NCI-H2029 (cell line): ENCODE measurements around the gene MALRD1.
"Not testable (repeated sequence)": the region's sequence is repeated elsewhere in the genome, so short reads cannot be mapped to it uniquely, and the experiment has no call there.

Experiments used
- DNase-seq: peaks from one replicate; lab custom pipeline; 2025; lab: John Stamatoyannopoulos, UW

The MALRD1 gene

DNA sequence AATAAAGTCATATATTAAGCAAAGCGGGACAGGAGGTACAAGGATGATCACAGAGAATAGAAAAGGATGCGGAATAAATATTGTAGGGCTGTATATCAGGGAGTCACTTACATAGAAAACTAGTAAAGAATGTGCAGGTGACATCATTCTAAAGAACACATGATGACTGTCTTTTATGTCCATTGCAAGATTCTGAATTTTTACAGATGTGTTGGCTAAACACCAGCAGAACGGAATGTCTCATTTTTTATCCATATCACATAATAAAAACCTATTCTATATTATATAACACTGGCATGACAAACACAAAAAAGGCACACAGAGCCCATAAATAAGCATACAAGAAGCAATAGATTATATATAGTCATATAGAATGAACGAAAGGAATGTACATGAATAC is 448.4 kb downstream of the MALRD1 start:
- no peak for DNase-seq

DNA sequence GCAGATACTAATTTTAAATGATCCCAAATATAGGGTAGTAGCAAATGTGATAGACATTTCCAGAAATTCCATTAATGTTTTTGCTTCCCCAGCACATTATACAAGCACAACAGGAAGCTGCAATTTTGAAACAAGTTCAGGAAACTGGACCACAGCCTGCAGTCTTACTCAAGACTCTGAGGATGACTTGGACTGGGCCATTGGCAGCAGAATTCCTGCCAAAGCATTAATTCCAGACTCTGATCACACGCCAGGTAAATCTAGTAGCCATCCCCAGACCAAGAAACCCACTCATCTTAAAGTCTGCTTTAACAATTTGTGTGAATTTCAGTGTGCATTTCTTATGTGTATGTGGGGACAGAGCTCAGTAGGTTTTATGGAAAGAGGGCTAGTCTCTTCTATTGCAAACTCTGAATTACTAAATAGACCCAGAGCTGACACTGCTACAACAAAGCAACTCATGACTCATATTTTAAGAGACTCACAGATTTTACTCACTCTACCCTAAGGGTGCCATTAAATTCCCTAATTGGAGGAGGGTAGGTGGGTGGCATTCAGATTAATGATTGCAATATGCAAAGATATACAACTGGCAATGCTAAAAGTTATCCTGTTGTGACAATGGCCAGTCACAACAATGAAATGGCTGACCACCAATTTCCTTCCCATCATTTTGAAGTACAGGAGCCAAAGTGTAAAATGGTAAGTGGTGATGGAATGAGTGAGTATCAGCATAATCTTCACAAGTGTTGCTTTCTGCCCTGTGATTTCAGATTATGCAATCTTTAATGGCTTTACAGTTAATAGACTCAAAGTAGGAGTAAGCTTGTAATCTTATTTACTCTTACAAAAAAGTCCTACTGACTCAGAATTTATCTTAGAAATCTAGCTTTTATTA is 450.0 kb downstream of the MALRD1 start:
- no peak for DNase-seq

DNA sequence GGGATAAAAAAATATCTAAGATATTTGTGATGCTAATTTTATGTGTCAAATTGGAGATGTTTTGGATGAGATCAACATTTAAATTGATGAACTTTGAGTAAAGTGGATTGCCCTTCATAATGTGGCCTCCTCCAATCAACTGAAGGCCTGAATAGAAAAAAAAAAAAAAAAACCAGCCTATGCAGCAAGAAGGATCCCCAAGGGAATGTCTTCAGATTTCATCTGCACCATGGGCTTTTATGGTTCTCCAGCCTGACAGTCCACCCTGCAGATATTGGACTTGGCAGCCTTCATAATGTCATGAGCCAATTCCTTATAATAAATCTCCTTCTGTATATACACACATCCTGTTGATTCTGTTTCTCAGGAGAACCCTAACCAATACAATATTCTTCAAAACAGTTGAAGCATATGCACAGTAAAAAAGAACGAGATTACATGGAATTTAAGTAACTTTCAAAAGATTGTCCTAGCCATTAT is 450.7 kb downstream of the MALRD1 start:
- DNase-seq, result no peak

- no peak for DNase-seq
Observed at GRCh38 chr10:19500959-19501358, 452.4 kb downstream of the MALRD1 start.

DNA sequence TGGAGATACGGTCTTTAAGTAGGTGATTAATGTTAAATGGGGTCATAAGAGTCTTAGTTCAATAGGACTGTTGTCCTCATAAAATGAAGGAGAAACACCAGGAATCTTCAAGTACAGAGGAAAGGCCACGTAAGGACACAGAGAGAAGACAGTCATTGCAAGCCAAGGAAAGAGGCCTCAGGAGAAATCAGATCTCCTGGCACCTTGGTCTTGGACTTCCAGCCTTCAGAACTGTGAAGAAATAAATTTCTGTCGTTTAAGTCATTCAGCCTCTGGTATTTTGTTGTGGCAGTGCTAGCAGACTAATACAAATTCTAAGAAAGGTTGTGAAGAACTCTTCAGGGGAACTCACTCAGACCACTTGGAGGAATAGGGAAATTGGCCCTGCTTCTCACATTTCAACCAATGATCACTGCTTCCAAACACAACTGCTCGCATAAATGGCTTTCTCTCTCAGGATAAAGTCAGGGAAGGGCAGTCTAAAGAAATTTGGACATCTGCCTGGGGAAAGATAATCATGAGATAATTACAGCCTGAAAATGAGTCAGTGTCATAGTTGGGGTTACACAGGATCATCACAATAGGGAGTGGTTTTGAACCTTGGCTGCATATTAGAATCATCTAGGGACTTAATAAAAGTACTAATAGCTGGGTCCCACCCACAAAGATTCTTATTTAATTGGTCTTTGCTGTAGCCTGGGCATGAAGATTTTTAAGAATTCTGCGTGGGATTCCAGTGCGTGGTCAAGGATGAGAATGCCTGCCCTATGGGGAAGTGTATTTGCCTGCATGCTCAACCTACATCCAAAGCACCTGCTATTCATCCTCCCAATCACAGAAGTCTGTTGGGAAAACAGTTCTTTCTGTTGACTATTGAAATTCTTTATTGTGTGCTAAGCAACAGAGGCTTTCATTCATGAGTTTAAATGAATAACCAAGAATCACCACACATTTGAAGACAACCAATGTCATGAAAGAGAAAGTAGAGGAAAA is 457.0 kb downstream of the MALRD1 start:
- no peak for DNase-seq

DNA sequence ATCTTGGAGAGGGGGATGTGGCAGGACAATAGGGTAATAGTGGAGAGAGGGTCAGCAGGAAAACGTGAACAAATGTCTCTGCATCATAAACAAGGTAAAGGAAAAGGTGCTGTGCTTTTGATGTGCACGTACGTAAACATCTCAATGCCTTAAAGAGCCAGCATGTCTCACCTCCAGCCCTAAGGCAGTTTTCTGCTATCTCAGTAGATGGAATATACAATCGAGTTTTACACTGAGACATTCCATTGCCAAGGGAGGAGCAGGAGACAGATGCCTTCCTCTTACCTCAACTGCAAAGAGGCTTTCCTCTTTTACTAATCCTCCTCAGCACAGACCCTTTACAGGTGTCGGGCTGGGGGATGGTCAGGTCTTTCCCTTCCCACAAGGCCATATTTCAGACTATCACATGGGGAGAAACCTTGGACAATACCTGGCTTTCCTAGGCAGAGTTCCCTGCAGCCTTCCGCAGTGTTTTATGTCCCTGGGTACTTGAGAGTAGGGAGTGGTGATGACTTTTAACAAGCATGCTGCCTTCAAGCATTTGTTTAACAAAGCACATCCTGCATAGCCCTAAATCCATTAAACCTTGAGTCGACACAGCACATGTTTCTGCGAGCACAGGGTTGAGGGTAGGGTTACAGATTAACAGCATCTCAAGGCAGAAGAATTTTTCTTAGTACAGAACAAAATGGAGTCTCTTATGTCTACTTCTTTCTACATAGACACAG is 461.6 kb downstream of the MALRD1 start:
- not testable (repeated sequence) for DNase-seq

DNA sequence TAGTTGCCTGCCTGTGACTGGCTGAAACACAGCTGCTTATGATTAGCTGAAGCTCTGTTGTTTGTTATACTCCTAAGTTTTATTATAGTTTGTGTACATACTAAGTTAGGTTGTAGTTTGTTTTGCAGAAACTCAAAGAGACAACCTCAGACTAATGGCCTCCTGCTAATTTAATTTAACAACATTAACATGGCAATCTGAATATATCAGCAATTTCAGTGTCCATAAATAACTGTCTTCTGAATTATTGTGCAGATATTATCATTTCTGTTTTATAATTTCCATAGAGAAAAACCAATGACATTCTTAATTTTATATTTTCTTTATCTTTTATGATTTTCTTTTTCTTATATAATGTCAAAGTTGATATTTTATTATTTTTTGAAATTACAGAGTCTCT is 469.5 kb downstream of the MALRD1 start:
- DNase-seq, result no peak

DNA sequence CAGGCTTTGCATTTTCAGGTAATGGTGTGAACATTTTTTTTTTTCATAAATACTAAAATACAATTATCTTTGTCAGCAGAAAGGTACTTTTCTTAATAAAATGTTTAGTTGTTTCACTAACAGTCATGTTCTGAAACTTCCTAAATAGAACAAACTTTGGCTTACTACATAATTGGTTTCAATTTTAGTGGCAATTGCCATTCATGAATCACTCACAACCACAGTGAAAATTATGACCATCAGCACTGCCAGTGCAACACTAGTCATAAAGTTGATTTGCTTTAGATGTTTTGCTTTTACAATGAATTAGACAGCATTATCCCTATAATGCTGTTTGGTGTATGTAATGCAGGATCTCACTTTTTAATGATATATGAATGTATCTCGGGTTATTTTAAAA is 470.0 kb downstream of the MALRD1 start:
- no peak for DNase-seq

DNA sequence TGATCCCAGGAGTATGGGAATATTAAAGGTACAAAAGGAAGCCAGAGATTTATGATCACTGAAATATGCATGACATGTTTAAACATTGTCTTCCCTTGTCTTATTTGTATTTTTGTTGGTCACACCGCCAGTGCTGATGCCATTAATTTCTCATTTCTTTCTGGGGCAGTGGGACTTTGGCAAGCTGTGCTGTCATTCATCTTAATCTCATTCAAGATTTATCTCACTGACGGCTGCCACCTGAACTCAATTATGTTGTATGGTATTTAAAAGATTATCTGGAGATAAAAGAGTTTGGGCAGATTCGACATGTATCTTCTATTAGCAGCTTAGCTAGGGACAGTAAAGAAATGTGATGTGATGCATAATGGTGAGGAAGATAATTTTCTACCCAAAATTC is 482.7 kb downstream of the MALRD1 start:
- no peak for DNase-seq

- no peak for DNase-seq
Observed at GRCh38 chr10:19532411-19532810, 483.8 kb downstream of the MALRD1 start.

GRCh38 chr10:19541299-19541698 is 492.7 kb downstream of the MALRD1 start:
- no peak for DNase-seq

DNA sequence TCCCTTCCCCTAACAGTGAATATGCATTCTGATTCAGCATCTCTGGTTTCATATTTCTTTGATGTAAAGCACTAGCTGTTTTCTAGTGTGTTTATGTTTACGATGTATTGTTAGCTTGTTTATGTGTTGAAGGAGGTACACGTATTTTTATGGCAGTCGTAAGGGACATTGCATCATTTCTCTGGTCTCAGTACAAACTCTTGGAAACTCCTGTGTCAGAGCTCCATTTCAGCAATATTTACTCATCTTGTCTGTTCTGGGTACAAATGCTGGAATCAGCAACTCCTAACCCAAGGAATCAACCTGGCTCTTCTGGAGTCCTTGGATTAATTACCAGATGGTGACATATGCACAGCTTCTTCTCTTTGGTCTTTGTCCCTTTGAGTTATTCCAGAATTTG is 497.6 kb downstream of the MALRD1 start:
- no peak for DNase-seq

DNA sequence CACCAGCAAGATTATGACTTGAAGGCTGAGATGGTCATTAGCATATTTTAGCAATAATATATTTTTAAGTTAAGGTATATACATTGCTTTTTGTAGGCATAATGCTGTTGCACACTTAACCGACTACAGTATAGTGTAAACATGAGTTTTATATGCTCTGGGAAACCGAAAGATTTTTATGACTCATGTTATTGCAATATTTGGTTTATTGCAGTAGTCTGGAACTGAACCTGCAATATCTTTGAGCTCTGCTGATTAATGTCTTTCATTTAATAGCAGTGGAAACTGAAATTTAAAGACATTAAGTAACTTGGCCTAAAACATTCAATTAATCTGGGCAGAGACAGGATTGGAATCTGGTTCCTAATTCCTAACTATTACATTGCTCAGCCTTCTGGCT is 500.9 kb downstream of the MALRD1 start:
- no peak for DNase-seq

DNA sequence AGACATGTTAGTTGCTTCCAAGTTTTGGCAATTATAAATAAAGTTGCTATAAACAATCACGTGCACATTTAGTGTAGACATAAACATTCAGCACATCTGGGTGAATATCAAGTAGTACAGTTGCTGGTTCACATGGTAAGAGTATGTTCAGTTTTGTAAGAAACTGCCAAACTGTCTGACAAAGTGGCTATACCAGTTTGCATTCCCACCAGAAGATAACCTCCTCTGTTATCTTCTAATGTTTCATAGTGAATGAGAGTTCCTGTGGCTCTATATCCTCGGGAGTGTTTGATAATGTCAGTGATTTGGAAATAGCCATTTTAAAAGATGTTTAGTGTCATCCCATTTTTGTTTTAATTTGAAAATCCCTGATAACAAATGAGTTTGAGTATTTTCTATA is 508.1 kb downstream of the MALRD1 start:
- no peak for DNase-seq

- no peak for DNase-seq
Observed at GRCh38 chr10:19561181-19561580, 512.6 kb downstream of the MALRD1 start.

- no peak for DNase-seq
Observed at GRCh38 chr10:19563388-19564141, 515.0 kb downstream of the MALRD1 start.

DNA sequence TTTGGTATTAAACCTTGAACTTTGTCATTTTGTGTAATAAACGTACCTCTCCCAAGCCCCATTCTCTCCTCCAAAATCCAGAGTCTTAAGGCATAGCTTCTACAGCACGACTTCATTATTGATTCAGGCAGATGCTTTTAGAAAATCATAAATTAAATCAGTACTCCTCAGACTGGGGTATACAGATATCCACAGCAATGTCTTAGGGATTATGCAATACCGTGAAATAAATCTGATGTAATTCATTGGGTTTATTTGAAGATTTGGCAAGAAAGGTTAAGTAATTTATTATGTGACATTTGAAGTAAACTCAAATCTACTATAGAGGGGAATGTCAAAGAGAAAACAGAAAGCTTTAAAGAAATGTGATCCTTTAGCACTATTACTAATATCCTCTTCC is 521.5 kb downstream of the MALRD1 start:
- no peak for DNase-seq

DNA sequence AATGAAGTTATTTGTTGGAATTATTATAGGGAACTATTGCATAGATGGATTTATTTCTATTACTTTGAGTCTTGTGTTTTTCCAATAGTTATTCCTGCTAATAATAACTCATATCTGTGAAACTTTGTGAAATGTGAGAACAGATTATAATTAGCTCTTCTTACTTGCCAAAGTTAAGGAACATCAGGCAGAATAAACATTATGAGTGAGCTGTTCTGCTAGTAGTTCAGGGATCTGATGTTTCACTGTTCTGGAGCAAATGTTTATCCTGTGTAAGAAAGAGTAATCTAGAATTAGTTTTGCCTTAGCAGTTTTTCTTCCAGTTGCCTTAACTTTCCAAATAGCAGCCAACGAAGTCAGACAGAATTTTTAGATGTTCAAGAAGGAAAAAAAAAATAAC is 522.4 kb downstream of the MALRD1 start:
- DNase-seq, result no peak

GRCh38 chr10:19572056-19572455 is 523.5 kb downstream of the MALRD1 start:
- DNase-seq, result no peak

DNA sequence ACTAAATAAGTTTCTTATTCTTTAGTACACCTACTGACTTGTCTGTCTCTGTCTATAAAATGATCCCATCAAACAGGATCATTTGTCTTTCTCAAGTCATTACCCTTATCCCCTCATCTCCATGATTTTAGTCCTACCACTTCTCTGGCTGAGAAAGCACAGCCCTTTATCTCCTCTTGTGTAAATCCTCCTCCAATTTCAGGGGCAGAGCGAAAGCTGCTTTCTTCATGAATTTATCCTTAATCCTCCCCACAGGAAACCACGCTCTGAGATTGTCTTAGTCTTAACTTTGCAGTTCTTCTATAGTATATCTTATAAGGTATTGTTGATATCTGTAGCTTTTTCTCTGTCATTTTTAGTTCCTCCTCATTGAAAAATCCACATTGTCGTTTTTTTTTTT is 528.0 kb downstream of the MALRD1 start:
- no peak for DNase-seq

DNA sequence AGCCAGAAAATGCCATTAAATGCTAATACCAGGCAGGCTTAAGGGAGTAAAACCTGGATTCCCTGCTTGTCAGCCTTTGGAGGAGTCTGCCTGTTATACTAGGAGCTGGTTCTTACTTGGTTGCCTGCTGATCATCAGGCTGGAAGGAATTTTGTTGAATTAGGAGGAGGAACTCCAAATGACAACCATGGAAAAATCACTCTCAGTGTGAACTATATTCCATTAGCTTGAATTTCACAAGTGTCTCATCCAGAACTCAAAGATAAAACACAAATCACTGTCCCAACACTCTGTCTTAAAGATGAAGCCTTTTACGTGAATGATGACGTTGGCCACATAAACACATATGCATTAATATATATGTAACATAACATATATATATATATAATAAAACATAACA is 528.8 kb downstream of the MALRD1 start:
- no peak for DNase-seq
